Glutamatergic neuron (in vitro differentiated cells): ENCODE data around the gene ACBD5. TPM values are rescaled to one million over a fixed set of nuclear protein-coding genes. Genes with fewer than 3 reads are reported as not detected.
A peak's percentile ranks its signal among the peaks of the same experiment; 100 is the strongest.

Experiments
- DNase-seq: peaks from one replicate; pipeline ENCODE4 v3.0.0; 2022
- H3K27ac Mint-ChIP-seq: one replicate; pipeline ENCODE4 v1.8.0; 2020; ENCODE audit warnings: mild to moderate bottlenecking, mixed read lengths, inconsistent platforms; ENCODE audit not compliant: unreplicated experiment
- H3K27me3 Mint-ChIP-seq: one replicate; pipeline ENCODE4 v1.8.0; 2020; ENCODE audit warnings: mild to moderate bottlenecking, moderate library complexity, mixed read lengths, inconsistent platforms; ENCODE audit not compliant: unreplicated experiment
- H3K36me3 Mint-ChIP-seq: one replicate; pipeline ENCODE4 v1.8.0; 2020; ENCODE audit warnings: mild to moderate bottlenecking, mixed read lengths, inconsistent platforms; ENCODE audit not compliant: unreplicated experiment
- H3K4me1 Mint-ChIP-seq: one replicate; pipeline ENCODE4 v1.8.0; 2020; ENCODE audit warnings: mild to moderate bottlenecking, low read depth, mixed read lengths, inconsistent platforms; ENCODE audit not compliant: unreplicated experiment
- H3K4me3 Mint-ChIP-seq: one replicate; pipeline ENCODE4 v1.8.0; 2020; ENCODE audit warnings: mild to moderate bottlenecking, mixed read lengths, inconsistent platforms; ENCODE audit not compliant: unreplicated experiment
- H3K9me3 Mint-ChIP-seq: one replicate; pipeline ENCODE4 v1.8.0; 2020; ENCODE audit warnings: mild to moderate bottlenecking, moderate library complexity, mixed read lengths, inconsistent platforms; ENCODE audit not compliant: unreplicated experiment
- CTCF ChIP-seq: fragments of 200-600 bp; sonication (generic); IDR thresholded peaks from one replicate; pipeline ENCODE4 v1.5.0; 2021; ENCODE audit not compliant: partially characterized antibody, unreplicated experiment
- total RNA-seq: library from RNA; stranded (reverse); fragmentation: NEBNext Ultra II Directional; extraction: Animal tissue kit (Norgen Biotek cat#: 25700); gene quantifications from one replicate; pipeline ENCODE4 v1.2.1, GENCODE V29; 2021; ENCODE audit not compliant: unreplicated experiment

The ACBD5 gene
- total RNA-seq, 1 donor from 2014 or later, result 27.0 TPM

DNA sequence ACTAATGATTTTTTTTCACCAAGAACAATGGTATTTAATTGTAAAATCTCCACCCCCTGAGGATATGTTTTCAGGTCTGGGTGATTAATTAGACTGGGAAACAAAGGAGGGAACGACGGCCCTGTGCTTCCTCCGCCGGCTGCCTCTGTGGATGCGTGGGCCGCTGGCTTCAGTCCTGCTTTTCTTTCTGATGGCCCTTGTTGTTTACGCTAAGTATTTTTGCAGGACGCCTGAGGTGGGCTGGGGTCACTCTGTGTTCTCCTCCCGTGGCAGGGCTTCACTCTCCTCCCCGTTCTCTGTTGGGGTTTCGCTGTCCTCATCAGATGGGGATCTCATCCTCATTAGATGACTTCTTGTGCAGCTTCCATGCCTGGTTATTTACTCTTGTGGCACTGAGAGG is 5.2 kb upstream of the ACBD5 start:
- no peak for DNase-seq
- Mint-ChIP-seq H3K27ac (no peak overlapping the region), H3K9me3 (peaks cover 19% of the 10 kb centered on the region), H3K4me1 (peaks cover 12% of the 10 kb centered on the region), H3K36me3 (no peaks in the 10 kb centered on the region), H3K4me3 (no peak overlapping the region), H3K27me3 (peaks cover 12% of the 10 kb centered on the region)
- TF ChIP-seq CTCF, result no peak

GRCh38 chr10:27244976-27245375 is 4.4 kb upstream of the ACBD5 start:
- Mint-ChIP-seq H3K4me3 (no peak overlapping the region), H3K9me3 (peaks cover 20% of the 10 kb centered on the region), H3K27me3 (peaks cover 12% of the 10 kb centered on the region), H3K27ac (no peak overlapping the region), H3K36me3 (no peaks in the 10 kb centered on the region), H3K4me1 (peaks cover 13% of the 10 kb centered on the region)
- no peak for DNase-seq
- no peak for TF ChIP-seq CTCF

DNA sequence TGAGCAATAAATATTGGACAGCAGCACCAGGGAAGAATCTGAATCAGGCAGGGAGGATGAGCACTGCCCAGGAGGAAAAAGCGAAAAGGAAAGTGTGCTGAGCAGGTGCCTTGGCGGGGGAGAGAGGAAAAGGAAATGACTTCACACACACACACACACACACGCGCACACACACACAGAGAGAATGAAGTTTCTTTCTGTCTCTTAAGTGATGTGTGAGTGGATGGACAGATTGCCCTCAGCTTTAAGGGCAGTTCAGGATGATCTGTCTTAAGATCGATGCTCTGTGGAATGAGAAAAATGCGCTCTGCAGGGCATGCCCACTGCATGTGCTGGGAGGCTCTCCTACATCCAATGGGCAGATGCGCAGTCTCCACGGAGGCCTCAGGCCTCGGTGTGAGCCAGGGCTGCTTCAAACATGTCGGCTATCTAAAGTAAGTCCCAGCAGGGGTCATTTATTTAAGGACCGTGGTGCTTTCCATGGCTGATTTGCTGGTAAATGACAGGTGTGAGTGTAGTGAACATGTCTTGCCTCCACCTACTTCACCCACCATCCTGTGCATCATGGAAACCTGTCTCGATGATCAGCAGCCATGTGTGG is 2.5 kb upstream of the ACBD5 start:
- Mint-ChIP-seq H3K4me3 (peak overlapping the region; percentile 91), H3K36me3 (no peaks in the 10 kb centered on the region), H3K9me3 (peaks cover 23% of the 10 kb centered on the region), H3K4me1 (peaks cover 16% of the 10 kb centered on the region), H3K27me3 (peaks cover 12% of the 10 kb centered on the region), H3K27ac (peak overlapping the region; percentile 98)
- DNase-seq, result peak; percentile 42
- no peak for TF ChIP-seq CTCF

DNA sequence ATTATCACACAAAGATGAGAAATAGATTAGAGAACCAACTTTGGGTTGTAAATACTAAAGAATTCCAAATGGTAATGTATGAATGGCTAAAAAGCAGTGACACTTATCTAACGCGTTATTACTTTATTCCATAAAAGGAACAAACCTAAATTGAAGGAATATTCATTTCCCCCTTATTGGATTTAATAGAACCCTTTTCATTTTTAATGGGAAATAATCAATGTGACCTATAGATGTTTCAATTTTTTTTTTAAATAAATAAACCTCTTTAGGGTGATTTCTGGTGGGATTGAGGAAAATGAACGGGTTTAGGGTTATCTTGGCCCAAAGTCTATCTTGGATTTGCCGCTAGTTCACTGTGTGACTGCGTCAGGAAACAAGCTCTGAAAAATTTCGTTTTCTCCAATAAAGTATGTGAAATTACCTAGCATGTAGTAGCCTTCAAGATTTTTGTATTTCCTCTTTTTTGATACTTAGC is 1.9 kb upstream of the ACBD5 start:
- Mint-ChIP-seq H3K4me3 (peak overlapping the region; percentile 91), H3K9me3 (peaks cover 23% of the 10 kb centered on the region), H3K4me1 (peaks cover 16% of the 10 kb centered on the region), H3K27me3 (peaks cover 12% of the 10 kb centered on the region), H3K36me3 (no peaks in the 10 kb centered on the region), H3K27ac (peak overlapping the region; percentile 98)
- TF ChIP-seq CTCF, result peak; percentile 8
- no peak for DNase-seq

DNA sequence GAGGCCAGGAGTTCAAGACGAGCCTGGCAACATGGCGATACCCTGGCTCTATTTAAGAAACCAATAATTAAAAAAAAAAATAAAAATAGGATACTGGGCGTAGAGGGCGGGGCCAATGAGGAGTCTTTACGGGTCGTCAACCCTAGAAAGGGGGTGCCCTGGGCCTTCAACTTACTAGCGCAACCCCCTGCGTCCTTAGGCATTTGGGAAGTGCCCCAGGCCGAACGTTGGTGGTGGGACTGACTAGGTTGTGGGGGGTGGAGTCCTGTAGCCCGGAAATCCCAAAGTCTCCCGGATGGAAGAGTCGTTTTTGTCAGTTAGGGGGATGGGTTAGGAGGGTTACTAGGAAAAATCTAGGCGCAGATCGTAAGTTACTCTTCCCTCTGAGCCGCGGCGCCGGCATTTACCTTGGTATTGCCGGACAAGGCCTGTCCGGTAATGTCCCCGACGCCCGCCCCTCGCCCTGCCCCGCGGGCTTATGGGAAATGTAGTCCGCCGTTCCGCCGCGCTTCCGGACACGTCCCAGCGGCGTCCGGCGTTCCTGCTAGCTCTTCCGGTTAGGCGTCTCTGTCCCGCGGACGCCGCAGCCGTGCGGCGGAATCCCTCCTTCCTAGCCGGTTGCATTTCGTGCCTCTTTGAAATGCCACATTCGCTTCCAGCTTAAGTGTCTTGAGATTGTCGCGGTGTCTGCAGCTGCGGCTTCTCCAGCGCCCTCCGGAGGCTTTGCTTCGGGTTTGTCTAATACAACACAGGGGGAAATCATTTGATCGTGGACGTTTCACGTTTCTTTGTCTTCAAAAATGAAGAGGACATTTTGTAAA is 1.3 kb upstream of the ACBD5 start:
- DNase-seq, result peak; percentile 93
- H3K27me3 Mint-ChIP-seq, result peaks cover 12% of the 10 kb centered on the region
- no peaks in the 10 kb centered on the region for H3K36me3 Mint-ChIP-seq
- H3K9me3 Mint-ChIP-seq, result peaks cover 23% of the 10 kb centered on the region
- peak overlapping the region; percentile 91 for H3K4me3 Mint-ChIP-seq
- TF ChIP-seq CTCF, result peak; percentile 34
- H3K27ac Mint-ChIP-seq, result peak overlapping the region; percentile 98
- peaks cover 16% of the 10 kb centered on the region for H3K4me1 Mint-ChIP-seq
